ENCODE data around the gene STAMBPL1. TPM values are rescaled to one million over a fixed set of nuclear protein-coding genes. Genes with fewer than 3 reads are reported as not detected.

The STAMBPL1 gene
- total and polyA plus RNA-seq, 11 donors, result 1.0 to 6.3 (median 3.3) TPM

- H3K9me3 ChIP-seq, result no peaks in the 10 kb centered on the region
- H3K4me3 ChIP-seq, result no peak overlapping the region
- H3K36me3 ChIP-seq, result no peaks in the 10 kb centered on the region
- DNase-seq (no peak), ATAC-seq (no peak)
- intact Hi-C loops (cut with DNase I), result no loop called here
- peaks cover 0 to 4% (median 0%) of the 10 kb centered on the region in 9 donors for H3K27me3 ChIP-seq
- WGBS, 4 donors, result 40 to 57% (median 49%) methylated on average over 2 of the region's 2 CpGs
- no peak overlapping the region for H3K27ac ChIP-seq
- no peak for TF ChIP-seq POLR2A (IDR thresholded peaks at IDR 0.05)
- TF ChIP-seq, protein P1, sequence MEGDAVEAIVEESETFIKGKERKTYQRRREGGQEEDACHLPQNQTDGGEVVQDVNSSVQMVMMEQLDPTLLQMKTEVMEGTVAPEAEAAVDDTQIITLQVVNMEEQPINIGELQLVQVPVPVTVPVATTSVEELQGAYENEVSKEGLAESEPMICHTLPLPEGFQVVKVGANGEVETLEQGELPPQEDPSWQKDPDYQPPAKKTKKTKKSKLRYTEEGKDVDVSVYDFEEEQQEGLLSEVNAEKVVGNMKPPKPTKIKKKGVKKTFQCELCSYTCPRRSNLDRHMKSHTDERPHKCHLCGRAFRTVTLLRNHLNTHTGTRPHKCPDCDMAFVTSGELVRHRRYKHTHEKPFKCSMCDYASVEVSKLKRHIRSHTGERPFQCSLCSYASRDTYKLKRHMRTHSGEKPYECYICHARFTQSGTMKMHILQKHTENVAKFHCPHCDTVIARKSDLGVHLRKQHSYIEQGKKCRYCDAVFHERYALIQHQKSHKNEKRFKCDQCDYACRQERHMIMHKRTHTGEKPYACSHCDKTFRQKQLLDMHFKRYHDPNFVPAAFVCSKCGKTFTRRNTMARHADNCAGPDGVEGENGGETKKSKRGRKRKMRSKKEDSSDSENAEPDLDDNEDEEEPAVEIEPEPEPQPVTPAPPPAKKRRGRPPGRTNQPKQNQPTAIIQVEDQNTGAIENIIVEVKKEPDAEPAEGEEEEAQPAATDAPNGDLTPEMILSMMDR (IDR thresholded peaks at IDR 0.05), result no peak
- H3K4me1 ChIP-seq, result peaks cover 0 to 15% (median 0%) of the 10 kb centered on the region in 12 donors
Observed at GRCh38 chr10:88873757-88874156, 6.3 kb upstream of the STAMBPL1 start.

- intact Hi-C loops (cut with DNase I), result no loop called here
- H3K27ac ChIP-seq, result no peak overlapping the region
- peaks cover 0 to 20% (median 1%) of the 10 kb centered on the region in 12 donors for H3K4me1 ChIP-seq
- H3K4me3 ChIP-seq, result no peak overlapping the region
- TF ChIP-seq POLR2A (IDR thresholded peaks at IDR 0.05), result no peak
- TF ChIP-seq, protein P1 (IDR thresholded peaks at IDR 0.05), result no peak
- no peaks in the 10 kb centered on the region for H3K36me3 ChIP-seq
- 48 to 61% (median 54%) methylated on average over 2 of the region's 2 CpGs for WGBS, 4 donors
- ATAC-seq (no peak), DNase-seq (no peak)
- peaks cover 0 to 4% (median 0%) of the 10 kb centered on the region in 9 donors for H3K27me3 ChIP-seq
- no peaks in the 10 kb centered on the region for H3K9me3 ChIP-seq
Observed at GRCh38 chr10:88874281-88874680, 5.8 kb upstream of the STAMBPL1 start.

GRCh38 chr10:88875081-88875480 lies 5.0 kb upstream of the STAMBPL1 start:
- H3K27ac ChIP-seq, result no peak overlapping the region
- peaks cover 0 to 4% (median 0%) of the 10 kb centered on the region in 9 donors for H3K27me3 ChIP-seq
- no peak for ATAC-seq
- intact Hi-C loops (cut with DNase I), result loop anchor here in 4 of 10 donors (5.0 kb wide), 2 partner anchors 38 to 52 kb away; no protein-coding TSS in a partner anchor
- DNase-seq, result no peak
- H3K36me3 ChIP-seq, result no peaks in the 10 kb centered on the region
- peaks cover 0 to 26% (median 6%) of the 10 kb centered on the region in 12 donors for H3K4me1 ChIP-seq
- no peak for TF ChIP-seq POLR2A (IDR thresholded peaks at IDR 0.05)
- H3K9me3 ChIP-seq, result no peaks in the 10 kb centered on the region
- H3K4me3 ChIP-seq, result no peak overlapping the region

GRCh38 chr10:88877298-88877697 lies 2.7 kb upstream of the STAMBPL1 start:
- ATAC-seq, result no peak
- no peak for TF ChIP-seq POLR2A (IDR thresholded peaks at IDR 0.05)
- TF ChIP-seq, protein P1 (IDR thresholded peaks at IDR 0.05), result no peak
- 89 to 95% (median 91%) methylated on average over 6 of the region's 6 CpGs for WGBS, 4 donors
- H3K36me3 ChIP-seq, result no peaks in the 10 kb centered on the region
- DNase-seq, result no peak
- H3K27ac ChIP-seq, result no peak overlapping the region
- no peaks in the 10 kb centered on the region for H3K9me3 ChIP-seq
- H3K4me1 ChIP-seq, result peaks cover 0 to 37% (median 9%) of the 10 kb centered on the region in 12 donors
- H3K27me3 ChIP-seq, result peaks cover 0 to 4% (median 0%) of the 10 kb centered on the region in 9 donors
- H3K4me3 ChIP-seq, result no peak overlapping the region
- intact Hi-C loops (cut with DNase I), result loop anchor here in 4 of 10 donors (5.0 kb wide), 2 partner anchors 40 to 50 kb away; no protein-coding TSS in a partner anchor

All from heart left ventricle (tissue), 16 donors.